ENCODE measurements around the gene GLP2R.

- TF ChIP-seq EZH2 (IDR thresholded peaks at IDR 0.05; ENCODE audit: low read length, unreplicated experiment) (no peak), CTCF (conservative IDR thresholded peaks at IDR 0.05; ENCODE audit: low read depth, low read length) (no peak), EZH2phosphoT487 (IDR thresholded peaks at IDR 0.05; ENCODE audit: borderline replicate concordance, low read length) (no peak)
Observed at GRCh38 chr17:9844153-9844552, 18.4 kb downstream of the GLP2R start.

Measured in PC-3 (cell line).